ENCODE data around the gene SDC1.
A peak's percentile ranks its signal among the peaks of the same experiment; 100 is the strongest.

DNA sequence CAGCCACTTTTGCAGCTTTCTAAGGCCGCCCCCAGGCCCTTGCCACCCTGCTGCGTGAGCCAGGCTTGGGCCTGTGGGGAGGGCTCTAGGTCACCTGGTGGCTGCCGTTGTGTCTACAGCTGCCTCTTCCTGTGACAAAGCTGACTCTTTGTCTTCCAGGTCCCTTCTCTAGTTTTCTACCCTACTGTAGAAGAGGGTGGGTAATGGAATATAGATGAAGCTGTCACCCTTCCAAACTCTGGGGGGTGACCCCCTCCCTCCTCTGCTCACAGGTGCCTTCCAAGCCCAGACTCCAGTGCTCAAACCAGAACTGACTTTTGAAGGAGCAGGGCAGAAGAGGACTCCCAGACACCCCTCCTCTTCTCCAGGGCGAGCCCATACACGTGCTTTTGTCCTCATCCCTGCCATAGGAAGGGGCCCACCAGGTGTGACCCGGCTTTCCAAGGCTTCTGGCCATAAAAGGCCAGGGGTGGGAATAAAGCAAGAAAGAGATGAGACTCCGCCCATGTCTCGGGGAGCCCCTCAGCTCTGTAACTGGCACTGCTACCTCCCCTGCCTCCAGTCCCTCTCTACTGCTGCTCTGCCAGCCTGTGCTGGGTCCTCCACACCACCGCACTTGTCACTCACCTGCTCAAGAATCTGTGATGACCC is 17.9 kb upstream of the SDC1 start:
- peak in 1 of 2 experiments; percentile 24; a peak in 1 of 3 replicates for TF ChIP-seq POLR2A (IDR thresholded peaks at IDR 0.05; ENCODE audit: control extremely low read depth in 1 of 2, low read depth in 2 of 2, low read length in 2 of 2)
- TF ChIP-seq, protein P1, sequence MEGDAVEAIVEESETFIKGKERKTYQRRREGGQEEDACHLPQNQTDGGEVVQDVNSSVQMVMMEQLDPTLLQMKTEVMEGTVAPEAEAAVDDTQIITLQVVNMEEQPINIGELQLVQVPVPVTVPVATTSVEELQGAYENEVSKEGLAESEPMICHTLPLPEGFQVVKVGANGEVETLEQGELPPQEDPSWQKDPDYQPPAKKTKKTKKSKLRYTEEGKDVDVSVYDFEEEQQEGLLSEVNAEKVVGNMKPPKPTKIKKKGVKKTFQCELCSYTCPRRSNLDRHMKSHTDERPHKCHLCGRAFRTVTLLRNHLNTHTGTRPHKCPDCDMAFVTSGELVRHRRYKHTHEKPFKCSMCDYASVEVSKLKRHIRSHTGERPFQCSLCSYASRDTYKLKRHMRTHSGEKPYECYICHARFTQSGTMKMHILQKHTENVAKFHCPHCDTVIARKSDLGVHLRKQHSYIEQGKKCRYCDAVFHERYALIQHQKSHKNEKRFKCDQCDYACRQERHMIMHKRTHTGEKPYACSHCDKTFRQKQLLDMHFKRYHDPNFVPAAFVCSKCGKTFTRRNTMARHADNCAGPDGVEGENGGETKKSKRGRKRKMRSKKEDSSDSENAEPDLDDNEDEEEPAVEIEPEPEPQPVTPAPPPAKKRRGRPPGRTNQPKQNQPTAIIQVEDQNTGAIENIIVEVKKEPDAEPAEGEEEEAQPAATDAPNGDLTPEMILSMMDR (IDR thresholded peaks at IDR 0.05; ENCODE audit: control extremely low read depth in 1 of 3, insufficient read depth in 1 of 3, low read depth in 1 of 3, low read length in 3 of 3), result peak in 1 of 3 experiments; percentile 19; a peak in 2 of 4 replicates
- no peak for TF ChIP-seq GTF2F1 (IDR thresholded peaks at IDR 0.05; ENCODE audit: borderline replicate concordance, low read depth, low read length)
- TF ChIP-seq EP300 (IDR thresholded peaks at IDR 0.05; ENCODE audit: borderline replicate concordance in 1 of 2, low read depth in 2 of 2, low read length in 2 of 2), result no peak
- TF ChIP-seq, protein P2, sequence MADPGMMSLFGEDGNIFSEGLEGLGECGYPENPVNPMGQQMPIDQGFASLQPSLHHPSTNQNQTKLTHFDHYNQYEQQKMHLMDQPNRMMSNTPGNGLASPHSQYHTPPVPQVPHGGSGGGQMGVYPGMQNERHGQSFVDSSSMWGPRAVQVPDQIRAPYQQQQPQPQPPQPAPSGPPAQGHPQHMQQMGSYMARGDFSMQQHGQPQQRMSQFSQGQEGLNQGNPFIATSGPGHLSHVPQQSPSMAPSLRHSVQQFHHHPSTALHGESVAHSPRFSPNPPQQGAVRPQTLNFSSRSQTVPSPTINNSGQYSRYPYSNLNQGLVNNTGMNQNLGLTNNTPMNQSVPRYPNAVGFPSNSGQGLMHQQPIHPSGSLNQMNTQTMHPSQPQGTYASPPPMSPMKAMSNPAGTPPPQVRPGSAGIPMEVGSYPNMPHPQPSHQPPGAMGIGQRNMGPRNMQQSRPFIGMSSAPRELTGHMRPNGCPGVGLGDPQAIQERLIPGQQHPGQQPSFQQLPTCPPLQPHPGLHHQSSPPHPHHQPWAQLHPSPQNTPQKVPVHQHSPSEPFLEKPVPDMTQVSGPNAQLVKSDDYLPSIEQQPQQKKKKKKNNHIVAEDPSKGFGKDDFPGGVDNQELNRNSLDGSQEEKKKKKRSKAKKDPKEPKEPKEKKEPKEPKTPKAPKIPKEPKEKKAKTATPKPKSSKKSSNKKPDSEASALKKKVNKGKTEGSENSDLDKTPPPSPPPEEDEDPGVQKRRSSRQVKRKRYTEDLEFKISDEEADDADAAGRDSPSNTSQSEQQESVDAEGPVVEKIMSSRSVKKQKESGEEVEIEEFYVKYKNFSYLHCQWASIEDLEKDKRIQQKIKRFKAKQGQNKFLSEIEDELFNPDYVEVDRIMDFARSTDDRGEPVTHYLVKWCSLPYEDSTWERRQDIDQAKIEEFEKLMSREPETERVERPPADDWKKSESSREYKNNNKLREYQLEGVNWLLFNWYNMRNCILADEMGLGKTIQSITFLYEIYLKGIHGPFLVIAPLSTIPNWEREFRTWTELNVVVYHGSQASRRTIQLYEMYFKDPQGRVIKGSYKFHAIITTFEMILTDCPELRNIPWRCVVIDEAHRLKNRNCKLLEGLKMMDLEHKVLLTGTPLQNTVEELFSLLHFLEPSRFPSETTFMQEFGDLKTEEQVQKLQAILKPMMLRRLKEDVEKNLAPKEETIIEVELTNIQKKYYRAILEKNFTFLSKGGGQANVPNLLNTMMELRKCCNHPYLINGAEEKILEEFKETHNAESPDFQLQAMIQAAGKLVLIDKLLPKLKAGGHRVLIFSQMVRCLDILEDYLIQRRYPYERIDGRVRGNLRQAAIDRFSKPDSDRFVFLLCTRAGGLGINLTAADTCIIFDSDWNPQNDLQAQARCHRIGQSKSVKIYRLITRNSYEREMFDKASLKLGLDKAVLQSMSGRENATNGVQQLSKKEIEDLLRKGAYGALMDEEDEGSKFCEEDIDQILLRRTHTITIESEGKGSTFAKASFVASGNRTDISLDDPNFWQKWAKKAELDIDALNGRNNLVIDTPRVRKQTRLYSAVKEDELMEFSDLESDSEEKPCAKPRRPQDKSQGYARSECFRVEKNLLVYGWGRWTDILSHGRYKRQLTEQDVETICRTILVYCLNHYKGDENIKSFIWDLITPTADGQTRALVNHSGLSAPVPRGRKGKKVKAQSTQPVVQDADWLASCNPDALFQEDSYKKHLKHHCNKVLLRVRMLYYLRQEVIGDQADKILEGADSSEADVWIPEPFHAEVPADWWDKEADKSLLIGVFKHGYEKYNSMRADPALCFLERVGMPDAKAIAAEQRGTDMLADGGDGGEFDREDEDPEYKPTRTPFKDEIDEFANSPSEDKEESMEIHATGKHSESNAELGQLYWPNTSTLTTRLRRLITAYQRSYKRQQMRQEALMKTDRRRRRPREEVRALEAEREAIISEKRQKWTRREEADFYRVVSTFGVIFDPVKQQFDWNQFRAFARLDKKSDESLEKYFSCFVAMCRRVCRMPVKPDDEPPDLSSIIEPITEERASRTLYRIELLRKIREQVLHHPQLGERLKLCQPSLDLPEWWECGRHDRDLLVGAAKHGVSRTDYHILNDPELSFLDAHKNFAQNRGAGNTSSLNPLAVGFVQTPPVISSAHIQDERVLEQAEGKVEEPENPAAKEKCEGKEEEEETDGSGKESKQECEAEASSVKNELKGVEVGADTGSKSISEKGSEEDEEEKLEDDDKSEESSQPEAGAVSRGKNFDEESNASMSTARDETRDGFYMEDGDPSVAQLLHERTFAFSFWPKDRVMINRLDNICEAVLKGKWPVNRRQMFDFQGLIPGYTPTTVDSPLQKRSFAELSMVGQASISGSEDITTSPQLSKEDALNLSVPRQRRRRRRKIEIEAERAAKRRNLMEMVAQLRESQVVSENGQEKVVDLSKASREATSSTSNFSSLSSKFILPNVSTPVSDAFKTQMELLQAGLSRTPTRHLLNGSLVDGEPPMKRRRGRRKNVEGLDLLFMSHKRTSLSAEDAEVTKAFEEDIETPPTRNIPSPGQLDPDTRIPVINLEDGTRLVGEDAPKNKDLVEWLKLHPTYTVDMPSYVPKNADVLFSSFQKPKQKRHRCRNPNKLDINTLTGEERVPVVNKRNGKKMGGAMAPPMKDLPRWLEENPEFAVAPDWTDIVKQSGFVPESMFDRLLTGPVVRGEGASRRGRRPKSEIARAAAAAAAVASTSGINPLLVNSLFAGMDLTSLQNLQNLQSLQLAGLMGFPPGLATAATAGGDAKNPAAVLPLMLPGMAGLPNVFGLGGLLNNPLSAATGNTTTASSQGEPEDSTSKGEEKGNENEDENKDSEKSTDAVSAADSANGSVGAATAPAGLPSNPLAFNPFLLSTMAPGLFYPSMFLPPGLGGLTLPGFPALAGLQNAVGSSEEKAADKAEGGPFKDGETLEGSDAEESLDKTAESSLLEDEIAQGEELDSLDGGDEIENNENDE (IDR thresholded peaks at IDR 0.05; ENCODE audit: insufficient replicate concordance, low read length), result no peak
- TF ChIP-seq RAD21 (IDR thresholded peaks at IDR 0.05 in 1 of 2, conservative IDR thresholded peaks at IDR 0.05 in 1 of 2; ENCODE audit: low read depth in 2 of 2, low read length in 2 of 2), result peak in 1 of 2 experiments; percentile 3; a peak in 2 of 4 replicates
- TF ChIP-seq, protein P3, sequence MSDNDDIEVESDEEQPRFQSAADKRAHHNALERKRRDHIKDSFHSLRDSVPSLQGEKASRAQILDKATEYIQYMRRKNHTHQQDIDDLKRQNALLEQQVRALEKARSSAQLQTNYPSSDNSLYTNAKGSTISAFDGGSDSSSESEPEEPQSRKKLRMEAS (IDR thresholded peaks at IDR 0.05), result no peak
- no peak for TF ChIP-seq TAF1 (IDR thresholded peaks at IDR 0.05; ENCODE audit: low read depth, low read length)
- no peak for TF ChIP-seq BCL11A (IDR thresholded peaks at IDR 0.05; ENCODE audit: low read depth in 2 of 2, low read length in 2 of 2)
